Brain microvascular endothelial cell (primary cell): Measurements from ENCODE around the gene LIPC.

Experiments used
- DNase-seq: peaks from one replicate; pipeline ENCODE4 v3.0.0-alpha.2; 2020
- H3K27ac ChIP-seq: fragments of 250-450 bp; sonication (Bioruptor Pico); 2 replicates; pipeline ENCODE4 v1.5.1; 2020; ENCODE audit warnings: mild to moderate bottlenecking, moderate library complexity
- H3K27me3 ChIP-seq: fragments of 250-450 bp; sonication (Bioruptor Pico); replicated peaks from 2 replicates; pipeline ENCODE4 v1.5.1; 2020; ENCODE audit warnings: mild to moderate bottlenecking
- H3K36me3 ChIP-seq: fragments of 250-450 bp; sonication (Bioruptor Pico); replicated peaks from 2 replicates; pipeline ENCODE4 v1.5.1; 2020; ENCODE audit warnings: mild to moderate bottlenecking
- H3K4me3 ChIP-seq: 2 replicates; pipeline ENCODE4 v1.5.1; 2011; ENCODE audit warnings: low read depth, mild to moderate bottlenecking, control low read depth, low read length, moderate library complexity
- in situ Hi-C: cut with HindIII; loops from 2 replicates; pipeline ENCODE4 v1.10.0; 2017; ENCODE audit warnings: low sequenced_read_pairs, low pct_ligation_motif_present
- TF ChIP-seq, protein P1 (sequence below): IDR thresholded peaks from 2 replicates; pipeline ENCODE4 v1.5.1; 2011; ENCODE audit warnings: low read depth, mild to moderate bottlenecking, moderate library complexity, low read length, control low read depth, inconsistent platforms; ENCODE audit errors: missing control alignments

LIPC gene

DNA sequence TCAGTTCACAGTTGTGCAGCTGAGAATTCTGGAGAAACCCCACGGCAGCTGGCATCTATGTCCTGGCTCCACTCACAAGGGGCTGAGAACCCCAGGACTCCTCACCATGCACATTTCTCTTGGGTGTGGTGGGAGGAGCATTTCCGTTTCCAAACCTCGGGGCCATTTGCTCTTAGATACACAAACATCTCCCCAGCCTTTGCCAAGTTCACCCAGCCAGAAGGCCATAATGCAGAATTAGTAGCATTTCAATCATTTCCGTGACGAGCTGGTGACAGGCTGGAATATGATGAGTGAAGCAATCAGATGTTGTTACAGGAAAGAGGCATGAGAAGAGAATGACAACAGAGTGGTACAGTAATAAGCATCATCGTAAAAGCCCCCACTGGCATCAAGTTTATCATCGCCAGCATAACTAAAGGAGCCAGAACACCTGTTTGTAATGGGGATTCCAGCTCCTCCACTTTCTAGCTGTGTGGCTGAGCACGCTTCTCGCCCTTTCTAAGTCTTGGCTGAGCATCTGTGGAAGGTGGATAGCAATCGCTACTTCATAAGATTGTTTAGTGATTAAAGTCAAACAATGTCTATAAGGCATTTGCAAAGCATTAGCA is 82.0 kb downstream of the LIPC start:
- H3K27ac ChIP-seq, result no peak overlapping the region
- in situ Hi-C loops, result no loop called here
- DNase-seq, result no peak

DNA sequence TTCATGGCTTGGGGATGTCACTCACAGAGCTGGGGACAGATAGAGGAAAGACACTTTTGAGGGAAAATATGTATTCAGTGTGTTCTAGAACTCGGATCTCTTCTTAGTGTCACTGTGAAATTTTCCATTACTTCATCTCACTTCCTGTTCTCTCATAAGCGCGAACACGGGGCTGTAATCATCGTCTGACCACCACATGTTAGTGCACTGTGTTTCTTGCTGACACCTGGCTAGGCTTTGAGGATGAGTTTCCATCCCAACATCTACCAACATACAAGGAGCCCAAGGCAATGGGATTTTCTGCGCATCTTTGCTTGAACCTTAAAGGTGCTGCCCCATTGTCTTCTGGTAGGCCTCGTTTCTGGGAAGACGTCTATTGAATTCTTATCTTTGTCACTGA is 84.0 kb downstream of the LIPC start:
- Histone ChIP-seq H3K36me3 (no peaks in the 10 kb centered on the region), H3K27ac (no peak overlapping the region), H3K4me3 (no peak overlapping the region), H3K27me3 (no peaks in the 10 kb centered on the region)
- in situ Hi-C loops, result no loop called here
- TF ChIP-seq, protein P1, sequence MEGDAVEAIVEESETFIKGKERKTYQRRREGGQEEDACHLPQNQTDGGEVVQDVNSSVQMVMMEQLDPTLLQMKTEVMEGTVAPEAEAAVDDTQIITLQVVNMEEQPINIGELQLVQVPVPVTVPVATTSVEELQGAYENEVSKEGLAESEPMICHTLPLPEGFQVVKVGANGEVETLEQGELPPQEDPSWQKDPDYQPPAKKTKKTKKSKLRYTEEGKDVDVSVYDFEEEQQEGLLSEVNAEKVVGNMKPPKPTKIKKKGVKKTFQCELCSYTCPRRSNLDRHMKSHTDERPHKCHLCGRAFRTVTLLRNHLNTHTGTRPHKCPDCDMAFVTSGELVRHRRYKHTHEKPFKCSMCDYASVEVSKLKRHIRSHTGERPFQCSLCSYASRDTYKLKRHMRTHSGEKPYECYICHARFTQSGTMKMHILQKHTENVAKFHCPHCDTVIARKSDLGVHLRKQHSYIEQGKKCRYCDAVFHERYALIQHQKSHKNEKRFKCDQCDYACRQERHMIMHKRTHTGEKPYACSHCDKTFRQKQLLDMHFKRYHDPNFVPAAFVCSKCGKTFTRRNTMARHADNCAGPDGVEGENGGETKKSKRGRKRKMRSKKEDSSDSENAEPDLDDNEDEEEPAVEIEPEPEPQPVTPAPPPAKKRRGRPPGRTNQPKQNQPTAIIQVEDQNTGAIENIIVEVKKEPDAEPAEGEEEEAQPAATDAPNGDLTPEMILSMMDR, result no peak
- no peak for DNase-seq

More for the DNA sequence above, 82.0 kb downstream of the LIPC start:
- Histone ChIP-seq H3K36me3 (no peaks in the 10 kb centered on the region), H3K4me3 (no peak overlapping the region), H3K27me3 (no peaks in the 10 kb centered on the region)
- TF ChIP-seq, protein P1, result no peak

DNA sequence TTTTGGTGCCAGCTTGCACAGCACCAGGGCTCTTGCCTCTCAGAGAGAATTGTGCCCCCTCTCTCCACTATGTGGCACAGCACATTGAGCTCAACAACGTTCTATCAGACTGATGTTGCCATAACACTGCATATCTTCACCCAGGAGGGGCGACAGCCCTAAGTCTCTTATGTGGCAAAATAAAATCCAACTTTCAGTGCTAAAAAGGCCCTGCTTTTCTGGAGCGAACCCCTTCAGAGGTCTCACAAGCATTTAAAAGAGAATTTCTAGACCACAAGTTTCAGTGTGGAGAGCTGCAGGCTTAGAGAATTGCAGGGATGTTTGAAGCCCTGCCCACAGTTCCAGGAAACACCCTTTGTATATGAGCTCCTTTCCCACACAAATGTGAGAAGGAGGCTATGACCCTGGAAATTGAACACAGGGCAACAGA is 85.5 kb downstream of the LIPC start:
- H3K36me3 ChIP-seq, result no peaks in the 10 kb centered on the region
- no peaks in the 10 kb centered on the region for H3K27me3 ChIP-seq
- TF ChIP-seq, protein P1, result peak; percentile 20
- in situ Hi-C loops, result no loop called here
- H3K27ac ChIP-seq, result no peak overlapping the region
- no peak overlapping the region for H3K4me3 ChIP-seq
- DNase-seq, result no peak

DNA sequence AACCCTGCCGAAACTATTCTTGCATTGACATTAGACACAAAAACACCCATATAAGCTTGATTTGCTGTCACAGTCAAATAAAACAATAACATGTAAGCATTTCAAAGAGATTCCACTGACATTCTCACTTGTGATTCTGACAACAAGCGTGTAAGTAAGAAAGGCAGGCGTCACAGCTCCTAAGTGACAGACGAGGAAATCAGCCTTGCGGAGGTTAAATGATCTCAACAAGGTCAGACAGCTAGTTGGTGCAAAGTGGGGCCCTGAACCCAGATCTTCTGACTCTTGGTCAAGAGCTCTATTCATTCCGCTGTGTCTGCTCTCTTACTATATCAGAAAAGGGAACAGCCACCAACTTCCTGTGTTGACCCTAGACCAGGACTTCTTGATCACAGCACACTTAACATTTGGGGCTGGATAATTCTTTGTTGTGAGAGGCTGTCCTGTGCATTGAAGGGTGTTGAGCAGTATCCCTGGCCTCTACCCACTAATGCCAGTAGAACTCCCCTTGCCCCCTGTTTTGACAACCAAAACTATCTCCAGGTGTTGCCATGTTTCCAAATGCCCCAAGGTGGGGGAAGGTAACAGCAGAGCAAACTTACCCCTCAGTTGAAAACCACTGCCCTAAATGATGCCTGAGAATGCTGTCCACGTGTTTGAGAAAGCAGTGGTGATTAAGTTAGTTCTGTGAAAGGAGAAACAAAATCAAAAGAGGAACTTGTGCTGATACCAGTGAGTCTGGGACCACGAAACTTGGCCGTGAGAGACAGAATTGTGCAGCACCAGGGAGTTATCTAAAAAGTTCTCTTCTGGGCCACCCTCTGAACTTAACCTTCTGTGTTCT is 86.1 kb downstream of the LIPC start:
- in situ Hi-C loops, result no loop called here
- Histone ChIP-seq H3K27ac (no peak overlapping the region), H3K4me3 (no peak overlapping the region), H3K27me3 (no peaks in the 10 kb centered on the region), H3K36me3 (no peaks in the 10 kb centered on the region)
- DNase-seq, result no peak
- TF ChIP-seq, protein P1, result no peak

DNA sequence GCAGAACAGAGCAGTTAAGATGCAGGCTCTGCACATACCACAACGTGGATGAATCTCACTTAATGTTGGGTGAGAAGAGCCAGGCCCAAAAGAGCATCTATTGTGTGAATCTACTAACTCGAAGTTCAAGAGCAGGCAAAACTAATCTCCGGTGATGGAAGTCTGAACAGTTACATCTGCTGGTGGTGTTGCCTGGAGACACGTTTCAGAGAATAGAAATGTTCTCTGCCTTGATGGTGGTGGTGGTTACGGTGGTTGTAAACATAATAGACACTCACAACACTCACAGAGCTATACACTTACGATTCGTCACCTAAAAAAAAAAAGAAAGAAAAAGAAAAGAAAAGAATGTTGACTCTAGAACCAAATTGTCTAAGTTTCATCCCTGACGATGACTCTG is 86.8 kb downstream of the LIPC start:
- in situ Hi-C loops, result no loop called here
- H3K36me3 ChIP-seq, result no peaks in the 10 kb centered on the region
- no peak for DNase-seq
- no peak overlapping the region for H3K27ac ChIP-seq
- H3K4me3 ChIP-seq, result no peak overlapping the region
- TF ChIP-seq, protein P1, result no peak
- H3K27me3 ChIP-seq, result no peaks in the 10 kb centered on the region
